NCI-H1092 treated with DMSO at 0.1 percent for 48 hours (cell line): Measurements from ENCODE around the gene OR6C2.
"Not testable (repeated sequence)": the region's sequence is repeated elsewhere in the genome, so short reads cannot be mapped to it uniquely, and the experiment has no call there.

Experiments used
- DNase-seq: peaks from one replicate; lab custom pipeline; 2025; lab: John Stamatoyannopoulos, UW

The OR6C2 gene

DNA sequence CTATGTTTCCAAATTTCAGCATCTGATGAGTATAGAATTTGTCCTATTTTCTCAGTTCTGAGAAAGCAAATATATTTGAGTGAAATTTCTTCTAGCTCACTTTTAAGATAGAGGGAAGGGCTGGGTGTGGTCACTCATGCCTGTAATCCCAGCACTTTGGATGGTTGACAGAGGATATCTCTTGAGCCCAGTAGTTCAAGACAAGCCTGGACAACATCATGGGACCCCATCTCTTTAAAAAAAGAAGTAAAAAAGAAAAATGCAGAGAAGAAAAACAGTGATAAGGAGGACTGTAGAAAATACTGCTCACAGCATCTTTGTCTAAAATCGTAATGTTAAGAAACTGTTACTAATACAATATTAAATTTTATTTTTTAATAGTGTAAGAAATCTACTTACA, 28.4 kb downstream of the OR6C2 start:
- DNase-seq, result no peak

GRCh38 chr12:55479136-55479535, 35.3 kb downstream of the OR6C2 start:
- DNase-seq, result not testable (repeated sequence)

DNA sequence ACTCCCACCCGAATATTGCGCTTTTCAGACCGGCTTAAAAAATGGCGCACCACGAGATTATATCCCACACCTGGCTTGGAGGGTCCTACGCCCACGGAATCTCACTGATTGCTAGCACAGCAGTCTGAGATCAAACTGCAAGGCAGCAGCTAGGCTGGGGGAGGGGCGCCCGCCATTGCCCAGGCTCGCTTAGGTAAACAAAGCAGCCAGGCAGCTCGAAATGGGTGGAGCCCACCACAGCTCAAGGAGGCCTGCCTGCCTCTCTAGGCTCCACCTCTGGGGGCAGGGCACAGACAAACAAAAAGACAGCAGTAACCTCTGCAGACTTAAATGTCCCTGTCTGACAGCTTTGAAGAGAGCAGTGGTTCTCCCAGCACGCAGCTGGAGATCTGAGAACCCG, 40.4 kb downstream of the OR6C2 start:
- not testable (repeated sequence) for DNase-seq

DNA sequence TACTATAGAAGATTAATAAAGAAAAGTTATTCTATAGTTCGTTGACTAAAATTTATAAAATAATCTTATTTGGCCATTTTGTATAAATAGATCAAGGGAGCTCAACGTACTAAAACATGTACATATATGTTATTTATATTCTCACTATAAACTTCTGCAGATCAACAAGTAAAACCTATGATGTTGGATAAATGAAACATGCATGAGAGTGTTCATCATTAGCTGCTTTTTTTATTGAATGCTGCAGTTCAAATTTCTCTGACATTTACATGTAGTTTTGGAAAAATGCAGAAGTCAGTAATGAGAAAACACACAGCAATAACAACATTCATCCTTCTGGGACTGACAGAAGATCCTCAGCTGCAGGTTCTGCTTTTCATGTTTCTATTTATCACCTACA, 48.2 kb downstream of the OR6C2 start, which contains the start of gene OR6C68:
Gene OR6C68 (plus strand): TSS at position 301 of the 400 bp plus-strand sequence. CDS start 0 bp downstream, at position 301.
- DNase-seq, result no peak

GRCh38 chr12:55495490-55495889, 51.6 kb downstream of the OR6C2 start:
- DNase-seq, result no peak

- DNase-seq, result no peak
Observed at GRCh38 chr12:55499231-55499630, 55.4 kb downstream of the OR6C2 start.

GRCh38 chr12:55499810-55500252, 56.0 kb downstream of the OR6C2 start:
- DNase-seq, result no peak

- no peak for DNase-seq
Observed at GRCh38 chr12:55501601-55502000, 57.7 kb downstream of the OR6C2 start.
